ENCODE data around the gene TNFRSF13B. TPM values are rescaled to one million over a fixed set of nuclear protein-coding genes. Genes with fewer than 3 reads are reported as not detected.

Gene TNFRSF13B
- polyA plus RNA-seq, 4 donors: not detected

GRCh38 chr17:16940116-16940881, 31.6 kb downstream of the TNFRSF13B start:
- no peak for DNase-seq (ENCODE audit: low read depth in 4 of 4, low spot score in 2 of 4)

- DNase-seq (ENCODE audit: low read depth in 4 of 4, low spot score in 2 of 4): no peak
Observed at GRCh38 chr17:16939606-16940115, 32.3 kb downstream of the TNFRSF13B start.

GRCh38 chr17:16939208-16939576, 32.7 kb downstream of the TNFRSF13B start:
- no peak for DNase-seq (ENCODE audit: low read depth in 4 of 4, low spot score in 2 of 4)

GRCh38 chr17:16938496-16939207, 33.3 kb downstream of the TNFRSF13B start:
- DNase-seq (ENCODE audit: low read depth in 4 of 4, low spot score in 2 of 4): no peak

- no peak for DNase-seq (ENCODE audit: low read depth in 4 of 4, low spot score in 2 of 4)
Observed at GRCh38 chr17:16938031-16938430, 33.9 kb downstream of the TNFRSF13B start.

GRCh38 chr17:16937431-16937830, 34.5 kb downstream of the TNFRSF13B start:
- DNase-seq (ENCODE audit: low read depth in 4 of 4, low spot score in 2 of 4): no peak

GRCh38 chr17:16936536-16937310, 35.2 kb downstream of the TNFRSF13B start:
- DNase-seq (ENCODE audit: low read depth in 4 of 4, low spot score in 2 of 4): no peak

- DNase-seq (ENCODE audit: low read depth in 4 of 4, low spot score in 2 of 4): no peak
Observed at GRCh38 chr17:16935786-16936185, 36.1 kb downstream of the TNFRSF13B start.

GRCh38 chr17:16935241-16935663, 36.7 kb downstream of the TNFRSF13B start:
- DNase-seq (ENCODE audit: low read depth in 4 of 4, low spot score in 2 of 4): no peak

GRCh38 chr17:16934836-16935235, 37.1 kb downstream of the TNFRSF13B start:
- DNase-seq (ENCODE audit: low read depth in 4 of 4, low spot score in 2 of 4): no peak

GRCh38 chr17:16934133-16934795, 37.7 kb downstream of the TNFRSF13B start:
- DNase-seq (ENCODE audit: low read depth in 4 of 4, low spot score in 2 of 4): no peak

- DNase-seq (ENCODE audit: low read depth in 4 of 4, low spot score in 2 of 4): no peak
Observed at GRCh38 chr17:16933317-16934132, 38.4 kb downstream of the TNFRSF13B start.

- DNase-seq (ENCODE audit: low read depth in 4 of 4, low spot score in 2 of 4): no peak
Observed at GRCh38 chr17:16932611-16933010, 39.3 kb downstream of the TNFRSF13B start.

GRCh38 chr17:16932156-16932555, 39.8 kb downstream of the TNFRSF13B start:
- DNase-seq (ENCODE audit: low read depth in 4 of 4, low spot score in 2 of 4): no peak

- DNase-seq (ENCODE audit: low read depth in 4 of 4, low spot score in 2 of 4): no peak
Observed at GRCh38 chr17:16931318-16932060, 40.4 kb downstream of the TNFRSF13B start.

GRCh38 chr17:16930571-16931317, 41.2 kb downstream of the TNFRSF13B start:
- no peak for DNase-seq (ENCODE audit: low read depth in 4 of 4, low spot score in 2 of 4)

GRCh38 chr17:16929757-16930520, 42.0 kb downstream of the TNFRSF13B start:
- DNase-seq (ENCODE audit: low read depth in 4 of 4, low spot score in 2 of 4): no peak

All from left renal cortex interstitium (tissue), 4 donors.